Uterus (tissue), 2 donors: ENCODE data around the gene TPCN1.

Source experiments
- POLR2A ChIP-seq, 2 donors: fragments of 450-650 bp; IDR thresholded peaks; one replicate each; pipeline ENCODE4 v1.6.1; 2016; ENCODE audit warnings: antibody characterized with exemption in 2 of 2, mild to moderate bottlenecking in 1 of 2, moderate library complexity in 1 of 2
- TF ChIP-seq, protein P1 (sequence below), 4 experiments: fragments of 200-600 bp in 2 of 4; fragments of 450-650 bp in 2 of 4; sonication (generic) in 2 of 4; IDR thresholded peaks; one replicate each; pipeline ENCODE4 v1.5.1; 2016 to 2019; ENCODE audit warnings: antibody characterized with exemption in 4 of 4, mild to moderate bottlenecking in 2 of 4, moderate library complexity in 1 of 4

- TF ChIP-seq, protein P1, sequence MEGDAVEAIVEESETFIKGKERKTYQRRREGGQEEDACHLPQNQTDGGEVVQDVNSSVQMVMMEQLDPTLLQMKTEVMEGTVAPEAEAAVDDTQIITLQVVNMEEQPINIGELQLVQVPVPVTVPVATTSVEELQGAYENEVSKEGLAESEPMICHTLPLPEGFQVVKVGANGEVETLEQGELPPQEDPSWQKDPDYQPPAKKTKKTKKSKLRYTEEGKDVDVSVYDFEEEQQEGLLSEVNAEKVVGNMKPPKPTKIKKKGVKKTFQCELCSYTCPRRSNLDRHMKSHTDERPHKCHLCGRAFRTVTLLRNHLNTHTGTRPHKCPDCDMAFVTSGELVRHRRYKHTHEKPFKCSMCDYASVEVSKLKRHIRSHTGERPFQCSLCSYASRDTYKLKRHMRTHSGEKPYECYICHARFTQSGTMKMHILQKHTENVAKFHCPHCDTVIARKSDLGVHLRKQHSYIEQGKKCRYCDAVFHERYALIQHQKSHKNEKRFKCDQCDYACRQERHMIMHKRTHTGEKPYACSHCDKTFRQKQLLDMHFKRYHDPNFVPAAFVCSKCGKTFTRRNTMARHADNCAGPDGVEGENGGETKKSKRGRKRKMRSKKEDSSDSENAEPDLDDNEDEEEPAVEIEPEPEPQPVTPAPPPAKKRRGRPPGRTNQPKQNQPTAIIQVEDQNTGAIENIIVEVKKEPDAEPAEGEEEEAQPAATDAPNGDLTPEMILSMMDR (IDR thresholded peaks at IDR 0.05): no peak
- no peak for TF ChIP-seq POLR2A (IDR thresholded peaks at IDR 0.05)
These were observed 112.9 kb downstream of the TPCN1 start for GRCh38 chr12:113333877-113334785.
